8988T (cell line): ENCODE data around the gene MBTPS2.
"Not testable (repeated sequence)": the region's sequence is repeated elsewhere in the genome, so short reads cannot be mapped to it uniquely, and the experiment has no call there.

Experiments
- DNase-seq: peaks from one replicate; pipeline ENCODE4 v3.0.0; 2011

MBTPS2 gene

GRCh38 chrX:21839334-21840192 lies at the start of gene MBTPS2:
Gene MBTPS2 (plus strand): TSS chrX:21839617. CDS start chrX:21839735, 118 bp downstream.
- DNase-seq: no peak

GRCh38 chrX:21798677-21799219 lies 40.7 kb upstream of the MBTPS2 start:
- DNase-seq: no peak

GRCh38 chrX:21799767-21800166 lies 39.6 kb upstream of the MBTPS2 start:
- no peak for DNase-seq

- DNase-seq: no peak
Measured at GRCh38 chrX:21800344-21800770, 39.1 kb upstream of the MBTPS2 start.

- DNase-seq: no peak
Measured at GRCh38 chrX:21802054-21802670, 37.3 kb upstream of the MBTPS2 start.

- no peak for DNase-seq
Measured at GRCh38 chrX:21802839-21803238, 36.6 kb upstream of the MBTPS2 start.

GRCh38 chrX:21806691-21807090 lies 32.7 kb upstream of the MBTPS2 start:
- DNase-seq: no peak

- DNase-seq: no peak
Measured at GRCh38 chrX:21811832-21812231, 27.6 kb upstream of the MBTPS2 start.

- no peak for DNase-seq
Measured at GRCh38 chrX:21812628-21813027, 26.8 kb upstream of the MBTPS2 start.

- DNase-seq: no peak
Measured at GRCh38 chrX:21813612-21814368, 25.6 kb upstream of the MBTPS2 start.

- DNase-seq: no peak
Measured at GRCh38 chrX:21816136-21816535, 23.3 kb upstream of the MBTPS2 start.

- not testable (repeated sequence) for DNase-seq
Measured at GRCh38 chrX:21820170-21820569, 19.2 kb upstream of the MBTPS2 start.

- DNase-seq: no peak
Measured at GRCh38 chrX:21821875-21822274, 17.5 kb upstream of the MBTPS2 start.

- DNase-seq: no peak
Measured at GRCh38 chrX:21831496-21831895, 7.9 kb upstream of the MBTPS2 start.

- DNase-seq: no peak
Measured at GRCh38 chrX:21837056-21837455, 2.4 kb upstream of the MBTPS2 start.

- no peak for DNase-seq
Measured at GRCh38 chrX:21838937-21839333, 482 bp upstream of the MBTPS2 start.

- DNase-seq: no peak
Measured at GRCh38 chrX:21840193-21840545, 752 bp downstream of the MBTPS2 start.

GRCh38 chrX:21843179-21843578 lies 3.8 kb downstream of the MBTPS2 start:
- no peak for DNase-seq

- DNase-seq: no peak
Measured at GRCh38 chrX:21845096-21845495, 5.7 kb downstream of the MBTPS2 start.

GRCh38 chrX:21847342-21847741 lies 7.9 kb downstream of the MBTPS2 start:
- no peak for DNase-seq

GRCh38 chrX:21853578-21853977 lies 14.2 kb downstream of the MBTPS2 start:
- no peak for DNase-seq

GRCh38 chrX:21855937-21856415 lies 16.6 kb downstream of the MBTPS2 start, which contains the start of gene YY2:
Gene YY2 (plus strand): TSS chrX:21855987. CDS start chrX:21856485, 498 bp downstream.
- DNase-seq: no peak

GRCh38 chrX:21856504-21856903 lies 17.1 kb downstream of the MBTPS2 start:
- no peak for DNase-seq
